Measurements from ENCODE around the gene ZNF605.
"Not testable (repeated sequence)": the region's sequence is repeated elsewhere in the genome, so short reads cannot be mapped to it uniquely, and the experiment has no call there.

The ZNF605 gene

DNA sequence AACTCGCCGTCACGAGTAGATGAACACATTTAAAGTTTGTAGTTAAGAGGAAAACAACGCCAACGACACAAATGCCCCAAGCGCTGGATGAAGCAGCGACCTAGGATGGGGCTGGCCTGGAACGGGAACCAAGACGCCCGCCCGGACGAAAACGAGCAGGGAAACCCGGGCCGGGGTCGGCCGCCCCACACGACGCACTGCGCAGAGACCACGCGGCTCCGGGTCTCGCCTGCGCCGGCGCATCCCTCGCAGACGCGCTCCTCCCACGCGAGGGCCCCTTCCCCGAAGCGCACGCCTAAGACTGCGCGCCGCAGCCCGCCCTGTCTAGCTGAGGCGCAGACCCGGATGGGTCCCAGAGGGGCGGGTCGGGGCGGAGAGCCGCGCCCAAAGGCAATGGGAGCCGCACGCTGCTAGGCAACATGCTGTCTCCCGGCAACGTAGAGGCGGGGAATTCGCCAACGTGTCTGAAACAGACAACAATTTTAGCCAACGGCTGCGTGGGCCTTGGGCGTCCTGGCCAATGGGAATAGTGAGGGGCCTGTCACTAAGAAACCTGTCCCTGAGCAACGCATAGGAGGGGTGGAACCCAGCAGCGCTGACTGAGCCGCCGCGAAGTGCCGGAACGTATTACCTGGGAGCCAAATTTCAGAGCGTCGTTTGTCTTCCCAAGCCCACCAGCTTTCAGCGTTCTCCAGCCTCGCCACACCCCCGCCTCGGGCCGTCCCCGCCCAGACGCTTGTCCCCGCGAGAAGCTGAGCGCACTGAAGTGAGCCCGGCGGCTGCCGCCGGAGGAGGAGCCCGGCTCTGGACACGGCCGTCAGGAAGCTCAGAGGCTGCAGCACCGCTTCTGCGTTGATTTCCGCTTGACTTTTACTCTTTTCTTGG is 47.7 kb downstream of the ZNF605 start:
- peak; percentile 96 for DNase-seq (ENCODE audit: low read depth)

DNA sequence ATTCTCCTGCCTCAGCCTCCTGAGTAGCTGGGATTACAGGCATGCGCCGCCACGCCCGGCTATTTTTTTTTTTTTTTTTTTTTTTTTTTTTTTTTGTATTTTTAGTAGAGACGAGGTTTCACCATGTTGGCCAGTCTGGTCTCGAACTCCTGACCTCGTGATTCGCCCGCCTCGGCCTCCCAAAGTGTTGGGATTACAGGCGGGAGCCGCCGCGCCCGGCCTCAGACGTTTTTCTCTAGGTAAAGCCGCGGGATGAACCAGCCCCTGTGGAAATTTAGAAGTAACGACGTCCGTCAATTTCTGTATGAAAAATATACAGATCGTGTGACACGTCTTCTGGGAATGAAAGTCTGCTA is 48.3 kb downstream of the ZNF605 start:
- not testable (repeated sequence) for DNase-seq (ENCODE audit: low read depth)

GRCh38 chr12:132907216-132907615 is 48.9 kb downstream of the ZNF605 start:
- no peak for DNase-seq (ENCODE audit: low read depth)

- DNase-seq (ENCODE audit: low read depth) = peak; percentile 87
Observed at GRCh38 chr12:132904718-132905328, 51.3 kb downstream of the ZNF605 start.

GRCh38 chr12:132899033-132899432 is 57.1 kb downstream of the ZNF605 start:
- DNase-seq (ENCODE audit: low read depth) = no peak

DNA sequence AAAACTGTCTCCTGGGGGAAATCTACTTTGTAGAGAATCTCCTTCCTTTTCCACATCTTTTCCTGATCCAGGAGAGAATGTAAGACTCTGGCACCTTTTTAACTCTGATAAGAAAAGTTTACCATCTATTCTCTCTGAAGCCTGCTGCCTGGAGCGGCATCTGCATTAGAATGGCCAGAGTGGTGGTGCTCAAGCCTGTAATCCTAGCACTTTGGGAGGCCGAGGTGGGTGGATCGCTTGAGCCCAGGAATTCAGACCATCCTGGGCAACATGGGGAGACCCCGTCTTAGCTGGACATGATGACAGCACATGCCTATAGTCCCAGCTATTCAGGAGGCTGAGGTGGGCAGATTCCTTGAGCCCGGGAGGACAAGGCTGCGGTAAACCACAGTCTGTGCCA is 67.3 kb downstream of the ZNF605 start:
- DNase-seq (ENCODE audit: low read depth) = no peak

DNA sequence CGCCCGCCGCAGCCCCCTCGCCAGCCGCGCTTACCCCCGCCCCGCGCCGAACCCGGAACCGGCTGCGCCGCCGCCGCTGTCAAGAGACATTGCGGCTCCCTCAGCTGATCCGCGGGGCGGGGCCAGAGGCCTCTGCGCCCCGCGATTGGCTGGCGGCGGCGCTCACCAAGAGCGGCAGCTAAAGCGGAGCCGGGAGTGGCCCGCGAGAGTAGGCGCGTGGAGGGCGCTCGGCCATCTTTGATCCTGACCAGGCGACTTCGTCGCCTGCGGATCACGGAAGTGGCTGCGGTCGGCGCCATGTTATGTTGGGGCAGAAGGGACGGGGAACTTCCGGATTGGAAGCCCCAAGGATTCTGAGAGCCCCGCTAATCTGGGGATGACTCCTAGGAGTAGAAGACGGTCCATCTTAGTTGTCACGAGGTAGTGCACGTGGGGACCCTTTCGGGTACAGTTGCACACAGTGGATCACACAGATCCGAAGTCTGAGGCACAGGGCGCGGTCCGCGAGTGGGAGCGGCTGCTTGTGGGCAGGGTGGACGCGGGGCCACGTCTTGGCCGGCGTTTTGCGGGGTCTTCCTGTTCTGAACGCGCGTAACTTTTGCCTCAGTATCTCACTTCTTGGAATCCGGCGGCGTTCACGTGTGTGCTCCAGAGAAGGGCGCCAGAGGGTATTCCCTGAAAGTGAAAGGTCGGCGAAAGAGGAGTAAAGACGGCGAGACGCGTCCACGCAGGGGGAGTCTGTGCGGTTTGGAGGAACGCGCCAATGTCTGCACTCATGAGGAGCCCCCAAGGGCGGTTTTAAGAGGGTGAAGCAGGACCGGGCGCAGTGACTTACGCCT is 68.4 kb downstream of the ZNF605 start, which contains the start of gene CHFR:
Gene CHFR (minus strand): TSS at position 93 of the 839 bp plus-strand sequence. CDS start 277 bp downstream, outside the sequence.
- peak; percentile 92 for DNase-seq (ENCODE audit: low read depth)

DNA sequence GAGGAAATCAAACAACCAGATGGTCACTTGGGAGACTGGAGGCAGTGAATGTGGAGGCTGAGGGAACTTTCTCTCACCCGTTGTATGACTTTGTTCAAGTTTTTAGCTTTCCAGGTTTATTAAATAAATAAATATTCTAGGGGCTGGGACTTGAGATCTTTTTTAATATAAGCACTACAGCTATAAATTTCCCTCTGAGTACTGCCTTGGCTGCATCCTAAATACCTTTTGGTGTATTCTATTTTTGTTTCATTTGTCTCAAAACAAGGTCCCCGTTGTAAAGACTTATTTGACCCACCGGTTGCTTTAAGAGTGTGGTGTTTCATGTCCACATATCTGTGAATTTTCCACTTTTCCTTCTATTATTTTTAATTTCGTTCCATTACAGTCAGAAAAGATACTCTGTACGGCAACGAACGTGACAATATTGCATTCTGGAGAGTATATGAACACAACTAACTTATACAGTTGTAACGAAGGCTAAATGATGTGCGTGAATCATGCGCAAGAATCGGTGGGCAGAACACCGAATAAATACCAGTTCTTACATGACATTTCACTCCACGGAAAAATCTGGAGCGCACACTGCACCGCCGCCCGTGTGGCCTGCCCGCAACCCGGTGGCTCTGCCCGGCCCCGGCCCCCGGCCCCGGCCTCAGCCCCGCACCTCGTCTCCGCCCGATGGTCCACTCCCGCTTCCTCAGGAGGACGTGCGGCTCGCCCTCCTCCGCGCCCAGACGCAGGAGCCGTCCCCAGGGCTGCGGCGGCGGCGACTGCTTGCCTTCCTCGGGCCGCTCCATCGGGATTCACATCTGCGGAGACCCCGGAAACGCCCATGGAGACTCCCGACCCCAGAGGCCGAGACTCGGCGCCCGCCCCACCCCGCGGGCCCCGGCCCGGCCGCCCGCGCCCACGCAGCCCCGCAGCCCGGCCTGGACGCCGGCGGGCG is 69.3 kb downstream of the ZNF605 start:
- DNase-seq (ENCODE audit: low read depth) = no peak

GRCh38 chr12:132881818-132882217 is 74.3 kb downstream of the ZNF605 start:
- DNase-seq (ENCODE audit: low read depth) = no peak

DNA sequence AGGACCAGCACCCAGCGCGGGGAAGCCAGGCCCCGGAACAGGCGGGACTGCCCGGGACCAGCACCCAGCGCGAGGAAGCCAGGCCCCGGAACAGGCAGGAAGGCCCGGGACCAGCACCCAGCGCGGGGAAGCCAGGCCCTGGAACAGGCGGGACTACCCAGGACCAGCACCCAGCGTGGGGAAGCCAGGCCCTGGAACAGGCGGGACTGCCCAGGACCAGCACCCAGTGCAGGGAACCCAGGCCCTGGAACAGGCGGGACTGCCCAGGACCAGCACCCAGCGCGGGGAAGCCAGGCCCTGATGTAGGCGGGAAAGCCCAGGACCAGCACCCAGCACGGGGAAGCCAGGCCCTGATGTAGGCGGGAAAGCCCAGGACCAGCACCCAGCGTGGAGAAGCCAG is 81.5 kb downstream of the ZNF605 start:
- DNase-seq (ENCODE audit: low read depth) = not testable (repeated sequence)

GRCh38 chr12:132874175-132874574 is 81.9 kb downstream of the ZNF605 start:
- no peak for DNase-seq (ENCODE audit: low read depth)

- no peak for DNase-seq (ENCODE audit: low read depth)
Observed at GRCh38 chr12:132873724-132874123, 82.4 kb downstream of the ZNF605 start.

- DNase-seq (ENCODE audit: low read depth) = no peak
Observed at GRCh38 chr12:132872975-132873421, 83.1 kb downstream of the ZNF605 start.

- DNase-seq (ENCODE audit: low read depth) = no peak
Observed at GRCh38 chr12:132872073-132872855, 83.8 kb downstream of the ZNF605 start.

GRCh38 chr12:132869551-132869950 is 86.6 kb downstream of the ZNF605 start:
- DNase-seq (ENCODE audit: low read depth) = no peak
